ENCODE measurements around the gene ITPR1. TPM values are rescaled to one million over a fixed set of nuclear protein-coding genes. Genes with fewer than 3 reads are reported as not detected.
"Not testable (repeated sequence)": the region's sequence is repeated elsewhere in the genome, so short reads cannot be mapped to it uniquely, and the experiment has no call there.

The ITPR1 gene
- total RNA-seq, 2 donors from 2014 or later: 7.0 to 18.2 TPM

GRCh38 chr3:4588466-4588865 lies 95.3 kb downstream of the ITPR1 start:
- TF ChIP-seq CTCF (IDR thresholded peaks at IDR 0.05): no peak
- Histone ChIP-seq H3K9me3 (no peaks in the 10 kb centered on the region), H3K4me3 (no peak overlapping the region), H3K27ac (no peak overlapping the region), H3K9ac (ENCODE audit: low read depth in 2 of 2, low read length in 2 of 2) (no peak overlapping the region), H3K27me3 (no peaks in the 10 kb centered on the region), H3K36me3 (no peaks in the 10 kb centered on the region), H3K4me1 (no peaks in the 10 kb centered on the region)
- intact Hi-C loops (cut with DNase I): no loop called here
- DNase-seq: no peak

DNA sequence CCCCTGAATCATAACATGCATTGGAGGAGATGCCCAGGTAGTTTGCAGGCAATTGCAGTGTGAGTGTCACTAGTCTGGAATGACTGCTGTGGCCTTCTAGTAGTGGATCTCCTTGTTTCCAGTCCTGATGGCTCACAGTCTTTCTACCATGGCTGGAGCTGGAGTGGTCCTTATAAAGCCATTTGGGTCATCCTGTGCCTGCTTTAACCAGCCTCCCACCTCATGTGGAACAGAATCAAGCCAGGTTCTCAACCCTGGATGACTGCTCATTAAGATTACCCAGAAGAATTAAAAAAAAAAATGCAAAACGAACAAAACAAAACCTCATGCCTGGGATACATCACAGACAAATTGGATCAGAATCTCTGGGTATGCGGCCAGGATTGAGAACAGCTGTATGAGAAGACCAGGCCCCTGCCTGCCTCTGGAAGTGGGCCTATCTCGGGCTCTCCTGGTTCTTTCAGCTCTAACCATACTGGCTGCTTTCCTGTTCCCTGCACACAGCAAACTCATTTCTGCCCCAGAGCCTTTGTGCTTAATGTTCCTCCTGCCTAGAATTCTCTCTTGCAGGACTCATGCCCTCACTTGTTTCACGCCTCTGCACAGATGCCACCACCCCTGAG lies 96.4 kb downstream of the ITPR1 start:
- Histone ChIP-seq H3K9me3 (no peaks in the 10 kb centered on the region), H3K9ac (ENCODE audit: low read depth in 2 of 2, low read length in 2 of 2) (no peak overlapping the region), H3K27ac (no peak overlapping the region), H3K4me3 (no peak overlapping the region), H3K36me3 (no peaks in the 10 kb centered on the region), H3K27me3 (no peaks in the 10 kb centered on the region), H3K4me1 (no peaks in the 10 kb centered on the region)
- no peak for TF ChIP-seq CTCF (IDR thresholded peaks at IDR 0.05)
- no peak for DNase-seq
- intact Hi-C loops (cut with DNase I): no loop called here

GRCh38 chr3:4590849-4591248 lies 97.7 kb downstream of the ITPR1 start:
- H3K36me3 ChIP-seq; H3K4me1 ChIP-seq; H3K27me3 ChIP-seq; H3K4me3 ChIP-seq; H3K9me3 ChIP-seq; H3K27ac ChIP-seq; intact Hi-C loops (cut with DNase I); H3K9ac ChIP-seq (ENCODE audit: low read depth in 2 of 2, low read length in 2 of 2); DNase-seq: not testable (repeated sequence)

DNA sequence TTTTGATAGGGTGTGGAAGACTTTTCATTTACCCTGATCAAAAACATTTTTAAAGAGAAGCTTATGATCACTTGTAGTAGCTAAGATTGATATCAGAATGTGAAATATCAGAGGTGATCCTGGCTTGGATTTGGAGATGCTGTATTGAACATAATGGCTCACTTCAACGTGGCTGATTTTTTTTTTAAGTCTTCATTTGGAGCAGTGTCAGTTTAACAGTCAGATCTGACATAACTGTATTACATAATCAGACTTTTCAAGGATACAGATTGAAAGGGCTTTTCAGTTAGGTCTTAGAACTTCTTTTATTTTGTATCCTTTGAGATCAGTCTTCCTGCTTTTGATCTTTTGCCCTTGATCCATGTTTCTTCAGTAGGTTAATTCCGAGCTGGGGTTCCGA lies 98.5 kb downstream of the ITPR1 start:
- no peaks in the 10 kb centered on the region for H3K9me3 ChIP-seq
- no peaks in the 10 kb centered on the region for H3K27me3 ChIP-seq
- no peaks in the 10 kb centered on the region for H3K4me1 ChIP-seq
- no peak overlapping the region for H3K27ac ChIP-seq
- no peak overlapping the region for H3K9ac ChIP-seq (ENCODE audit: low read depth in 2 of 2, low read length in 2 of 2)
- TF ChIP-seq CTCF (IDR thresholded peaks at IDR 0.05): no peak
- H3K4me3 ChIP-seq: no peak overlapping the region
- intact Hi-C loops (cut with DNase I): no loop called here
- no peak for DNase-seq
- H3K36me3 ChIP-seq: no peaks in the 10 kb centered on the region

DNA sequence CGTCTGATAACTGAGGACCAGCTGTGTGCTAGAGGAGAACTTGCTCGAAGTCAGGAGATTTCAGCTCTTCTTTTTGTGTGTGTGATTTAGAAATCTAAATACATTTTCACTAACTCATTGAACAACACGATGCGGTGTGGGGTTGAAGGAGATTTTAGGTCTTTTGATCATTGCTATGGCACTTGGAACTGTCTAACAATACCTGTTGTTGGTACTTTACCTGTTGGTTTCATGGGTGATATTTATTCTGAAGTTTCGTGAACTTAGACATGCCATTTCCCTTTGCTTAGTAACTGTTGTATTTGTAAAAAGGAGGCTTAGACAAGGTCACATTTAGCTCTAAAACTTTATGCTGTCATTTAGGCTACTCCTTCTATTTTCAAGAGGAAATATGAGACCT lies 99.9 kb downstream of the ITPR1 start:
- no peak overlapping the region for H3K27ac ChIP-seq
- DNase-seq: no peak
- H3K4me3 ChIP-seq: no peak overlapping the region
- intact Hi-C loops (cut with DNase I): no loop called here
- H3K36me3 ChIP-seq: no peaks in the 10 kb centered on the region
- H3K4me1 ChIP-seq: no peaks in the 10 kb centered on the region
- H3K27me3 ChIP-seq: no peaks in the 10 kb centered on the region
- H3K9me3 ChIP-seq: no peaks in the 10 kb centered on the region
- TF ChIP-seq CTCF (IDR thresholded peaks at IDR 0.05): no peak
- no peak overlapping the region for H3K9ac ChIP-seq (ENCODE audit: low read depth in 2 of 2, low read length in 2 of 2)

- H3K4me1 ChIP-seq: no peaks in the 10 kb centered on the region
- H3K9me3 ChIP-seq: no peaks in the 10 kb centered on the region
- H3K27me3 ChIP-seq: no peaks in the 10 kb centered on the region
- H3K27ac ChIP-seq: no peak overlapping the region
- TF ChIP-seq CTCF (IDR thresholded peaks at IDR 0.05): no peak
- no peak for DNase-seq
- no peaks in the 10 kb centered on the region for H3K36me3 ChIP-seq
- H3K4me3 ChIP-seq: no peak overlapping the region
- no peak overlapping the region for H3K9ac ChIP-seq (ENCODE audit: low read depth in 2 of 2, low read length in 2 of 2)
- intact Hi-C loops (cut with DNase I): no loop called here
Measured at GRCh38 chr3:4595710-4596113, 102.6 kb downstream of the ITPR1 start.
